IMR-90 (cell line): ENCODE data around the gene KCNQ1. TPM values are rescaled to one million over a fixed set of nuclear protein-coding genes. Genes with fewer than 3 reads are reported as not detected.

Source experiments
- ATAC-seq: fragments of 200-7000 bp; cut with Tn5 transposase; 2 replicates; pipeline ENCODE4 v1.9.1; 2020; ENCODE audit warnings: low read depth, mild to moderate bottlenecking, moderate library complexity
- BruUV-seq: library from RNA; stranded (reverse); fragments of 400-500 nt; replicated peaks from 2 replicates; lab custom pipeline; 2021; lab: Mats Ljungman, UMichigan
- CTCF ChIA-PET: fragments of 300-600 bp; formaldehyde crosslinking; extraction: SDS; loops from one replicate; lab custom pipeline; 2021; ENCODE audit warnings: antibody characterized with exemption; lab: Yijun Ruan, JAX
- POLR2A ChIA-PET: fragments of 300-600 bp; sonication (Branson Sonifier 250); formaldehyde crosslinking; loops from one replicate; lab custom pipeline; 2022; ENCODE audit warnings: antibody characterized with exemption; ENCODE audit not compliant: unreplicated experiment; lab: Charles Lee
- DNase-seq: peaks from one replicate; pipeline ENCODE4 v3.0.0; 2013
- H2AFZ ChIP-seq: replicated peaks from 2 replicates; pipeline ENCODE3; 2013; ENCODE audit warnings: low read length, mild to moderate bottlenecking; ENCODE audit not compliant: poor library complexity
- H2AK5ac ChIP-seq: 2 replicates; pipeline ENCODE4 v1.6.1; 2013; ENCODE audit warnings: low read depth, low read length, inconsistent platforms
- H2AK9ac ChIP-seq: replicated peaks from 2 replicates; pipeline ENCODE3; 2013; ENCODE audit warnings: mild to moderate bottlenecking, low read depth, low read length, moderate library complexity; ENCODE audit not compliant: poor library complexity
- H2BK120ac ChIP-seq: 2 replicates; pipeline ENCODE4 v1.6.1; 2013; ENCODE audit warnings: low read depth, low read length, inconsistent platforms
- H2BK15ac ChIP-seq: 3 replicates; pipeline ENCODE4 v1.6.1; 2013; ENCODE audit warnings: low read depth, low read length, inconsistent platforms
- H2BK20ac ChIP-seq: 2 replicates; pipeline ENCODE4 v1.6.1; 2013; ENCODE audit warnings: low read depth, mild to moderate bottlenecking, inconsistent platforms, low read length, moderate library complexity
- H2BK5ac ChIP-seq: 2 replicates; pipeline ENCODE4 v1.6.1; 2013; ENCODE audit warnings: mild to moderate bottlenecking, low read depth, low read length, inconsistent platforms; ENCODE audit not compliant: poor library complexity, severe bottlenecking
- H3K14ac ChIP-seq: replicated peaks from 2 replicates; pipeline ENCODE4 v1.6.1; 2013; ENCODE audit warnings: low read depth, low read length, inconsistent platforms
- H3K18ac ChIP-seq: 2 replicates; pipeline ENCODE4 v1.6.1; 2013; ENCODE audit warnings: low read depth, low read length, control low read depth
- H3K23ac ChIP-seq: 2 replicates; pipeline ENCODE4 v1.6.1; 2013; ENCODE audit warnings: low read depth, low read length, inconsistent platforms
- H3K27ac ChIP-seq: 2 replicates; pipeline ENCODE4 v1.5.1; 2013; ENCODE audit warnings: mild to moderate bottlenecking, control low read depth, low read length; ENCODE audit not compliant: insufficient read depth
- H3K27me3 ChIP-seq: 2 replicates; pipeline ENCODE4 v1.6.1; 2013; ENCODE audit warnings: low read length; ENCODE audit not compliant: control insufficient read depth, insufficient read depth
- H3K36me3 ChIP-seq: 2 replicates; pipeline ENCODE4 v1.6.1; 2013; ENCODE audit warnings: low read length, mixed read lengths; ENCODE audit not compliant: control insufficient read depth, insufficient read depth
- H3K4ac ChIP-seq: 2 replicates; pipeline ENCODE4 v1.6.1; 2013; ENCODE audit warnings: low read depth, low read length, inconsistent platforms
- H3K4me1 ChIP-seq: 2 replicates; pipeline ENCODE4 v1.6.1; 2013; ENCODE audit warnings: low read length, mixed read lengths; ENCODE audit not compliant: control insufficient read depth, insufficient read depth
- H3K4me2 ChIP-seq: 2 replicates; pipeline ENCODE4 v1.6.1; 2013; ENCODE audit warnings: low read depth, mild to moderate bottlenecking, control low read depth, low read length, moderate library complexity
- H3K4me3 ChIP-seq: 2 replicates; pipeline ENCODE4 v1.5.1; 2013; ENCODE audit warnings: low read depth, mild to moderate bottlenecking, control low read depth, low read length, moderate library complexity; ENCODE audit not compliant: insufficient read depth
- H3K56ac ChIP-seq: 2 replicates; pipeline ENCODE4 v1.6.1; 2013; ENCODE audit warnings: low read length, inconsistent platforms; ENCODE audit not compliant: insufficient read depth; ENCODE audit errors: extremely low read depth
- H3K79me1 ChIP-seq, 2 experiments: 2 replicates each; pipeline ENCODE4 v1.6.1; 2013; ENCODE audit warnings: low read length in 2 of 2, inconsistent platforms in 1 of 2, low read depth in 1 of 2
- H3K9ac ChIP-seq: 2 replicates; pipeline ENCODE4 v1.6.1; 2013; ENCODE audit warnings: low read depth, low read length, control low read depth
- H3K9me1 ChIP-seq: 2 replicates; pipeline ENCODE4 v1.6.1; 2013; ENCODE audit warnings: low read length, inconsistent platforms; ENCODE audit not compliant: insufficient read depth
- H3K9me3 ChIP-seq: 2 replicates; pipeline ENCODE4 v1.6.1; 2013; ENCODE audit warnings: low read length; ENCODE audit not compliant: control insufficient read depth, insufficient read depth
- H4K20me1 ChIP-seq: 2 replicates; pipeline ENCODE4 v1.6.1; 2013; ENCODE audit warnings: low read length, inconsistent platforms; ENCODE audit not compliant: insufficient read depth
- H4K5ac ChIP-seq: 2 replicates; pipeline ENCODE4 v1.6.1; 2013; ENCODE audit warnings: mild to moderate bottlenecking, low read depth, low read length, control low read depth
- H4K8ac ChIP-seq, 2 experiments: 2 replicates each; pipeline ENCODE4 v1.6.1; 2013; ENCODE audit warnings: low read depth in 2 of 2, low read length in 2 of 2, control low read depth in 1 of 2, inconsistent platforms in 1 of 2
- H4K91ac ChIP-seq: 2 replicates; pipeline ENCODE4 v1.6.1; 2013; ENCODE audit warnings: low read depth, low read length, inconsistent platforms; ENCODE audit not compliant: insufficient read depth
- BHLHE40 ChIP-seq: fragments of 150-350 bp; IDR thresholded peaks from 2 replicates; pipeline ENCODE4 v1.6.1; 2016; ENCODE audit warnings: mild to moderate bottlenecking, low read depth, low read length
- ELK1 ChIP-seq: fragments of 150-350 bp; IDR thresholded peaks from 2 replicates; pipeline ENCODE4 v1.6.1; 2016; ENCODE audit warnings: low read depth, mild to moderate bottlenecking, low read length, moderate library complexity, borderline replicate concordance
- FOS ChIP-seq: fragments of 150-350 bp; IDR thresholded peaks from 2 replicates; pipeline ENCODE4 v1.6.1; 2016; ENCODE audit warnings: low read depth, low read length
- MAFK ChIP-seq: IDR thresholded peaks from 2 replicates; pipeline ENCODE4 v1.6.1; 2012; ENCODE audit warnings: low read depth, low read length, improper control_type of control experiment
- NFE2L2 ChIP-seq: fragments of 150-350 bp; IDR thresholded peaks from 2 replicates; pipeline ENCODE4 v1.6.1; 2016; ENCODE audit warnings: low read depth, mild to moderate bottlenecking, low read length
- RAD21 ChIP-seq: IDR thresholded peaks from 2 replicates; pipeline ENCODE4 v1.6.1; 2012; ENCODE audit warnings: low read length, improper control_type of control experiment
- RCOR1 ChIP-seq: IDR thresholded peaks from 2 replicates; pipeline ENCODE4 v1.6.1; 2012; ENCODE audit warnings: mild to moderate bottlenecking, low read length, improper control_type of control experiment; ENCODE audit not compliant: insufficient replicate concordance
- SMC3 ChIP-seq: fragments of 150-350 bp; IDR thresholded peaks from 2 replicates; pipeline ENCODE4 v1.6.1; 2016; ENCODE audit warnings: low read depth, mild to moderate bottlenecking, antibody characterized with exemption, low read length, moderate library complexity
- WGBS, 2 experiments: methylation state at CpG; one replicate each; pipeline versions ENCODE4 v1.1.5 to v1.1.7; 2013; ENCODE audit warnings: missing lambda C conversion rate in 2 of 2; ENCODE audit not compliant: insufficient read length in 1 of 2; ENCODE audit errors: extremely low coverage in 2 of 2; 5-methylcytosine and 5-hydroxymethylcytosine counted together
- dilution Hi-C: fragments of 300-500 bp; cut with HindIII; formaldehyde crosslinking; loops from one replicate; pipeline ENCODE4 v1.14.3; 2018; ENCODE audit warnings: low sequenced_read_pairs; ENCODE audit not compliant: unreplicated experiment
- in situ Hi-C: fragments of 300-500 bp; cut with MboI; formaldehyde crosslinking; loops from 3 replicates; pipeline ENCODE4 v1.14.3; 2019; ENCODE audit warnings: low sequenced_read_pairs, inconsistent platforms, mixed read lengths
- intact Hi-C: fragments of 100-400 bp; cut with micrococcal nuclease; formaldehyde crosslinking; loops from 2 replicates; pipeline ENCODE4 v1.10.0; 2022
- polyA plus RNA-seq, 3 experiments: library from polyadenylated mRNA; depleted of rRNA; stranded (reverse); fragments of >200 nt; gene quantifications; 2 replicates each; pipeline ENCODE4 v1.2.3, GENCODE V29; 2012; ENCODE audit warnings: low replicate concordance in 1 of 3
- total RNA-seq: library from RNA; depleted of rRNA; stranded (reverse); fragments of >200 nt; gene quantifications from 2 replicates; pipeline ENCODE4 v1.2.3, GENCODE V29; 2012
- TF ChIP-seq, protein P1 (sequence below): fragments of 150-350 bp; IDR thresholded peaks from 2 replicates; pipeline ENCODE4 v1.6.1; 2017; ENCODE audit warnings: mild to moderate bottlenecking, antibody characterized with exemption, low read length, low read depth

The KCNQ1 gene
- total and polyA plus RNA-seq, 2 of the 4 experiments (the other 2 are of a cell fraction): 0.07 TPM; not detected in 1

GRCh38 chr11:2683806-2684205, 239.0 kb downstream of the KCNQ1 start:
- Histone ChIP-seq H3K27me3 (peaks cover 2% of the 10 kb centered on the region; the same call in 1 of the 2 replicates), H3K4me3 (no peak overlapping the region), H3K79me1 (peaks cover 6 to 72% of the 10 kb centered on the region in 2 experiments), H2BK120ac (no peak overlapping the region), H2BK15ac (no peak overlapping the region), H3K23ac (no peak overlapping the region), H3K36me3 (peaks cover 5% of the 10 kb centered on the region; the same call in 1 of the 2 replicates), H2AK9ac (no peak overlapping the region), H3K9ac (no peak overlapping the region), H3K9me3 (no peaks in the 10 kb centered on the region), H2AK5ac (no peak overlapping the region), H4K8ac (no peak overlapping the region), H3K27ac (no peak overlapping the region), H2BK20ac (no peak overlapping the region), H3K4me1 (no peaks in the 10 kb centered on the region), H4K91ac (no peak overlapping the region), H3K4ac (no peak overlapping the region), H3K56ac (no peak overlapping the region), H3K4me2 (no peak overlapping the region), H3K9me1 (peaks cover 18% of the 10 kb centered on the region), H4K20me1 (peaks cover 81% of the 10 kb centered on the region), H2BK5ac (no peak overlapping the region), H2AFZ (no peak overlapping the region), H3K18ac (no peak overlapping the region), H4K5ac (no peak overlapping the region), H3K14ac (no peak overlapping the region)
- in situ Hi-C loops: no loop called here
- DNase-seq (no peak), ATAC-seq (no peak)
- no TSS peak for BruUV-seq
- ChIA-PET POLR2A (no interaction called here), CTCF (no interaction called here)
- TF ChIP-seq RCOR1 (no peak), RAD21 (no peak), FOS (no peak), MAFK (no peak), ELK1 (no peak), BHLHE40 (no peak), NFE2L2 (no peak), SMC3 (no peak)
- TF ChIP-seq, protein P1, sequence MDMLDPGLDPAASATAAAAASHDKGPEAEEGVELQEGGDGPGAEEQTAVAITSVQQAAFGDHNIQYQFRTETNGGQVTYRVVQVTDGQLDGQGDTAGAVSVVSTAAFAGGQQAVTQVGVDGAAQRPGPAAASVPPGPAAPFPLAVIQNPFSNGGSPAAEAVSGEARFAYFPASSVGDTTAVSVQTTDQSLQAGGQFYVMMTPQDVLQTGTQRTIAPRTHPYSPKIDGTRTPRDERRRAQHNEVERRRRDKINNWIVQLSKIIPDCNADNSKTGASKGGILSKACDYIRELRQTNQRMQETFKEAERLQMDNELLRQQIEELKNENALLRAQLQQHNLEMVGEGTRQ: no peak
- intact Hi-C loops: no loop called here
- no CpG with 5 or more reads among the region's 4 CpGs for WGBS, 2 experiments
- dilution Hi-C loops: no loop called here
